GM19240 (cell line): ENCODE measurements around the gene PKN2.
"Not testable (repeated sequence)": the region's sequence is repeated elsewhere in the genome, so short reads cannot be mapped to it uniquely, and the experiment has no call there.

ENCODE experiments used
- DNase-seq: peaks from one replicate; pipeline ENCODE4 v3.0.0; 2011; ENCODE audit warnings: low spot score; ENCODE audit not compliant: insufficient read length

Gene PKN2

GRCh38 chr1:88678405-88678804, 5.7 kb upstream of the PKN2 start:
- no peak for DNase-seq

DNA sequence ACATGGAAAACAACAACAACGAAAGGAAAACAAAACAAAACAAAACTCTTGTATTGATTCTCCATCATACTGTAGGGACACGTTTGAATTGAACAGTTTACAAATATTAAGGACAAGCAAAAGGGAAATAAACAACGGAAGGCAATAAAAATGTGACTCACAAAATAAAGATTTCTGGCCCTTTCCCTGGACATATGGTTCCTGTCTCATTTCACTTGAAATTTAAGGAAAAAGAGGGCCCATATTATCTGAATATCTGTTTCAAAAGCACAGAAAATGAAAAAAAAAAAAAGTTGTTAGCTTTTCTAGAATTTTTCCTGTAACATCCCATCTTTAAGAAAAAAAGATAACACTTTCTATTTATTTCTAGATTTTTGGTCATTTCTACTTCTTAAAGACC, 3.6 kb upstream of the PKN2 start:
- no peak for DNase-seq

DNA sequence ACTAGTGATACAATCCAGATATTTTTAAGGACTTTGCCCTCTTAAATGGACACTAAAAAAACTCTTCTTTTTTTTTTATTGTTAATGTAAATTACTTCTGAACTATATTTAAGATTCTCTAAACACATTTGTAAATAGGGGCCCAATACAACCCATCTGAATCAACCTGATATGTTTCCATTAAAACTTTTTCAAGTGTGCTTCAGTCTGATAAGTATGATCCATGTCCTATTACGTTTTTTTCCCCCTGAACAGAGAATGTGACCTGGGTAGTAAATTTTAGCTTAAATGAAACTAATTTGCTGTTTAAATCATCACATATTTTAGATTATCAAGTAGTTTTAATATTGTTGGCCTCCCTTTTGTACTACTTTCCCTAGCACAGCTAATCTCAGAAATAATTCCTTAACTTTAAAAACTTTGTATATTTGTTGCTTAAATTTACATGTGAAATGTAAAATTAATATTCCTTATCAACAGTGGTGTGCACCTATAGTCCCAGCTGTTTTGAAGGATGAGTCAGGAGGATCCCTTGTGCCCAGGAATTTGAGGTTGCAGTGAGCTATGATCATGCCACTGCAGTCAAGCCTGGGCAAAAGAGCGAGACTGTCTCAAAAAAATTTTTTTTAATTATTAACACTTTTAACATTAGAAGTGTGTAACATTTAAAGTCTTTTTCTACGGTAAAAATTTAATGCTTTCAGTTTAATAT, 3.0 kb upstream of the PKN2 start:
- DNase-seq = no peak

- DNase-seq = no peak
Observed at GRCh38 chr1:88684482-88685258, 597 bp downstream of the PKN2 start.

- DNase-seq = no peak
Observed at GRCh38 chr1:88685259-88685620, 1.2 kb downstream of the PKN2 start.

DNA sequence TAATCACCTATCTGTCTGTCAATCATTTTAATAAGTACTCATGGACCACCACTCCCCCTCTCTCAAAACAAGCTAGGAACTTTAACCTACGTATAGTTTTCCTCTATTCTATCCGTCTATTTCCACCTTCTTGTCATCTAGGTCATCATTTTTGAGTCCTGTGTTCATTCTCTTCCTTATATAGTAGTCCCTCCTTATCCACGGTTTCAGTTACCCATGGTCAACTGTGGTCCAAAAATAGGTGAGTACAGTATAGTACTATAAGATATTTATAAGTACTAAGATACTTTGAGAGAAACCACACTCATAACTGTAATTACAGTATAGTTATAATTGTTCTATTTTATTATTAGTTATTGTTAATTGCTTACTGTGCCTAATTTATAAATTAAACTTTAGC, 7.5 kb downstream of the PKN2 start:
- no peak for DNase-seq

- DNase-seq = no peak
Observed at GRCh38 chr1:88695781-88696180, 11.7 kb downstream of the PKN2 start.

- no peak for DNase-seq
Observed at GRCh38 chr1:88697503-88697902, 13.4 kb downstream of the PKN2 start.

DNA sequence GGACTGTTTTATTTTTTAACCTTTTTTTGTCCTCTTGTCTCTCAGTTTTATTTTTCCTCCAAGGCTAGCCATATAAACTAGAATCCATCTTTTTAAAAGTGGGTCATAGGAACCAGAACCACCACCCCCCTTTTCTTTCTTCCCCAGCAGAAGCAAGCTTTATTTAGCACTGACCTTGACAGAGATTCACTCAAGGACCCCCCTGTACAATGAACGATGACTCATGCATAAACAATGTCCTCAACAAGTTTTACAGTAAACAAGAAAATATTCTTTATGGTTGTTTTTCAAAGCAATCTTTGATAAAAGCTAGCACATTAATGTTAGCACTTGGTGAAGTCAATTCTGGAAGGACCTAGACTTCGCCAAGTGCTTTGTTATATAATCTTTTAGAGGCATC, 14.1 kb downstream of the PKN2 start:
- no peak for DNase-seq

- no peak for DNase-seq
Observed at GRCh38 chr1:88698764-88699163, 14.7 kb downstream of the PKN2 start.

DNA sequence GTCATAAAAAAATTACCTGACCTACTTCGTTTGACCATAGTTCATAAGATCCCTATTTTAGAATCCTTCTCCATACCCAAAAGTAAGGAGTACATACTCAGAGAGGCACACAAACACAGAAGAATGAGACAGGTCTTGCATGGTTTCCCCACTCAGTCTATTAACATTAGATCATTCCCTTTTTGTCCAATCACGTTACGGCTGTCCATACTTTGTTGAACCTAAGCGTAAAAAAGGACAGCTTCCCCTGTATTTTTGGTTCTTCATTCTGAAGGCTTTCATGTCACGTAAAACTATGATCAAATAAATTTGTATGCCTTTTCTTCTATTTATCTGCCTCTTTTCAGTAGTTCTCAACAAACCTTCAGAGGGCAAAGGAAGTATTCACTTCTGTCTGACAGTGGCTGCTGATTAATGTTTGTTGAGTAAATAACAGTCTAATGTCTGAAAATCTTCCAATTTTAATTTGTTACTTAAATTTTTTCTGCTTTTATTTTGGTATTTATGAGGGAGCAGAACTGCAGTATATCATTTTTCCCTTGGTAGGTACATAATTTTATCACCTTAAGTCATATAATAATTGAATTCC, 16.4 kb downstream of the PKN2 start:
- DNase-seq = no peak

DNA sequence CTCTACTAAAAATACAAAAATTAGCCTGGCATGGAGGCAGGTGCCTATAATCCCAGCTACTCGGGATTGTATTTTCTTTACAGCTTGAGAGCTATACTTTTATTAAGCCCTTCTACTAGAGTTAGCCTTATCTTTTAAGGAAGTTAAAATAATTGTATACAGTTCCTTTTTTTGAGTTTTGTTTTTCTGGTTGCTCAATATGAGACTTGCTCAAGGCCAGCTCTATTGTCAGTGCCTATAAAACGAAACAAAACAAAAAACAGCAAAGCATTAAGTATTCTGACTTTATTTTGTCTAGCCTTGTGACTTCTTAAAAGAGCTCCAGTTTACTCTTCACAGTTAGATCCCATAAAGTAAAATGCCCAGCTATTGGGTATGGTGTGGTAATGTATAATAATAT, 17.2 kb downstream of the PKN2 start:
- DNase-seq = no peak

GRCh38 chr1:88701793-88702192, 17.7 kb downstream of the PKN2 start:
- not testable (repeated sequence) for DNase-seq

DNA sequence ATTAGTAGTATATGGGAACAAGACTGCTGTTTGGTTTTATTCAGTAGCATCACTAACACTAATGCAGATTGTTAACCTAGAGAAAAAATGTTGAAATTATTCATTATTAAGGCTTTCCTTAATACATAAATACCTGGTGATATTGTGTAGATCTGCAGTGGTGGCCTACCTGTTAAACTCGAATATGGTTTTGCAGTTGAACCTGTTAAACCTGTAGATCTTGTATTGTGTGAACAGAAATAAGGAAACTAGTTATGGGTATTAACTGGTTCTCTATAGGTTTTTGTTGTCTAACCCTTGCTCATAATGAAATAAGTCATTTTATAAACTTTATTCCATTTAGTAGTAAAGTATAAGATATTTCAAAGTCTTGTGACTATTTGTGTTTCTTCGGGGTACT, 23.9 kb downstream of the PKN2 start:
- no peak for DNase-seq

- not testable (repeated sequence) for DNase-seq
Observed at GRCh38 chr1:88712907-88713306, 28.8 kb downstream of the PKN2 start.

DNA sequence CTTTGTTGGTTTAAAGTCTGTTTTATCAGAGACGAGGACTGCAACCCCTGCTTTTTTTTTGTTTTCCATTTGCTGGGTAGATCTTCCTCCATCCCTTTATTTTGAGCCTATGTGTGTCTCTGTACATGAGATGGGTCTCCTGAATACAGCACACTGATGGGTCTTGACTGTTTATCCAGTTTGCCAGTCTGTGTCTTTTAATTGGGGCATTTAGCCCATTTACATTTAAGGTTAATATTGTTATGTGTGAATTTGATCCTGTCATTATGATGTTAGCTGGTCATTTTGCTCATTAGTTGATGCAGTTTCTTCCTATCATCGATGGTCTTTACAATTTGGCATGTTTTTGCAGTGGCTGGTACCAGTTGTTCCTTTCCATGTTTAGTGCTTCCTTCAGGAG, 32.5 kb downstream of the PKN2 start:
- not testable (repeated sequence) for DNase-seq

DNA sequence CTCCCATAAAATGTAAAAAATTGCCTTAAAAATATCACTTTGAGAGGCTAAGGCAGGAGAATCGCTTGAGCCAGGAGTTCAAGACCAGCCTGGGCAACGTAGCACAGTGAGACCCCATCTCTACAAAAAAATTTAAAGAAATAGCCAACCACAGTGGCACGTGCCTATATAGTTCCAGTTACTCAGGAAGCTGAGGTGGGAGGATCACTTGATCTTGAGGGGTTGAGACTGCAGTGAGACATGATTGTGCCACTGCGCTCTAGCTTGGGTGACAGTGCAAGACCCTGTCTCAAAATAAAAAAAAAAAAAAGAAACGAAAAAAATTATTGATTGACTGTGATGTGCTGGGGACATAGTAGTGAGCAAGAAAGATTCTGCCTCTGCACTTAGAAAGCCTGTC, 38.4 kb downstream of the PKN2 start:
- no peak for DNase-seq

DNA sequence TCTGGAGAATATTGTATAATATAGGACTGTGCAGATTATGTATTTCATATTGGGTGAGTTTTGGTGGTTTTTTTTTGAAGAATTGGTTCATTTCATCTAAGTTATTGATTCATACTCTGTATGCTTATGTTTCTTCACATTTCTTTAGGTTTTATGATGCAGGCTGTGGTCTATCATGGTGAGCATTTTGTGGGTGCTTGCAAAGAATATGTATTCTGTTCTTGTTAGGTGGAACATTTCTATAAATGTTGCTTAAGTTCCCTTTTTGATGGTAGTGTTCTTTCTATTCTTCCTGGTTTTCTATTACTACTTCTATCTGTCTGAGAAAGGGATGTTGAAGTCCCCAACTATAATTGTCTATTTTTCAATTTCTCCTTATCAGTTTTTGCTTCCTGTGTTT, 42.6 kb downstream of the PKN2 start:
- DNase-seq = no peak

- no peak for DNase-seq
Observed at GRCh38 chr1:88727205-88727604, 43.1 kb downstream of the PKN2 start.

GRCh38 chr1:88729297-88729696, 45.2 kb downstream of the PKN2 start:
- DNase-seq = no peak

DNA sequence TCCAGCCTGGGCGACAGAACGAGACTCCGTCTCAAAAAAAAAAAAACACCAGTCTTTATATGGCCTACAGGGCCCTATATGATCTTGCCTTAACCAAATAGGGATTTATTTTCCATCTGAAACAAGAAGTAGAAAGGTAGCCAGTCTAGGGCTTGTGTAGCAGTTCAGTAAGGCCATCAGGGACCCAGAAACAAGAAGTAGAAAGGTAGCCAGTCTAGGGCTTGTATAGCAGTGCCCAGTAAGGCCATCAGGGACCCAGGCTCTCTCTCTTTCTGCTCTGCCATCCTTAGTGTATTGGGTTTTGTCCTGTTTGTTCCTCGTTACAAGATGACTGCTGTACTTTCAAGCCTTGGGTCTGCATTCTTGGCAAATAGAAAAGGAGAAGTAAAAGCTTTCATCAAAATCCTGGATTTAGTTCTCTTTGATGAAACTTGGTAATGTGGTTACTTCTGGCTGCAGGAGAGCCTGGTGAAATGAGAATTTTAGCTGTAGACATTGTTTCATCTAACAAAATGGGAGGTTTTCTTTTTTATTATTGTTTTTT, 46.1 kb downstream of the PKN2 start:
- no peak for DNase-seq

DNA sequence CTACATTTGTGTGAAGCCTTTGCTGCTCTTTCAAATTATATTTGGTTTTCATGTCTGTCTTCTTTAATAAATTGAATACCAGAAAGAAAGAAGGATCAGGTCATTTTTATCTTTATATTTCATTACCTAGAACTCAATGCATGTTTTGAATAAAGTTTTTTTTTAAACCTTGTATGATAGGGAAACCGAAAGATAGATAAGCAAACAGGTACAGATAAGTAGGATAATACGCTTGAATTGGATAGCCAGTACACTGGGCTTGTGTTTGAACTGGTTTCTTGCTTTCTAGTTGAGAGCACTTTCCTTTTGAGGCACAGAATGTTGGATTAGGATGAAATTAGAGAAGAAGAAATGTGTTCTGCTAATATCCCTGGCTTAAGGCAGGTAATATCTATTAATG, 46.9 kb downstream of the PKN2 start:
- DNase-seq = no peak
